HuH-7 (cell line): Measurements from ENCODE around the gene UBE2H.
"Not testable (repeated sequence)": the region's sequence is repeated elsewhere in the genome, so short reads cannot be mapped to it uniquely, and the experiment has no call there.

Experiments used
- DNase-seq: peaks from one replicate; pipeline ENCODE4 v3.0.0; 2011; ENCODE audit warnings: low spot score

UBE2H gene

DNA sequence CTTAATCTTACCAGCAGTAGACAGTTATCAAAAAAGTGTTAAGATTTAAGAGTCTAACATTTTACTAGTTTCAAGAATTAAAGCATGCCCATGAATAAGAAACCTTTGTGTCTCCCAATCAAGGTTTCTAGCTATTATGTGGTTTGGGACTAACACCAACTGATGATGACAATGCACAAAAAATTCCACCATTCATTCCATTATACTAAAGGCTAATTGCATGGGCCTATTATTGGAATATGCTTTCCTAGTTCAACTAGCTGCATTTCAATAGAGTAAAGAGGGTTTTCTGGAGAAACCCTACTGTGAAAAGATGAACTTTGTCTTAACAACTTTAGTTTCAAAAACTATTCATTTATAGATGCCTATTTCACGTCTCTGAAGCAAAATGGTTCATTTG lies 44.6 kb downstream of the UBE2H start:
- DNase-seq = no peak

DNA sequence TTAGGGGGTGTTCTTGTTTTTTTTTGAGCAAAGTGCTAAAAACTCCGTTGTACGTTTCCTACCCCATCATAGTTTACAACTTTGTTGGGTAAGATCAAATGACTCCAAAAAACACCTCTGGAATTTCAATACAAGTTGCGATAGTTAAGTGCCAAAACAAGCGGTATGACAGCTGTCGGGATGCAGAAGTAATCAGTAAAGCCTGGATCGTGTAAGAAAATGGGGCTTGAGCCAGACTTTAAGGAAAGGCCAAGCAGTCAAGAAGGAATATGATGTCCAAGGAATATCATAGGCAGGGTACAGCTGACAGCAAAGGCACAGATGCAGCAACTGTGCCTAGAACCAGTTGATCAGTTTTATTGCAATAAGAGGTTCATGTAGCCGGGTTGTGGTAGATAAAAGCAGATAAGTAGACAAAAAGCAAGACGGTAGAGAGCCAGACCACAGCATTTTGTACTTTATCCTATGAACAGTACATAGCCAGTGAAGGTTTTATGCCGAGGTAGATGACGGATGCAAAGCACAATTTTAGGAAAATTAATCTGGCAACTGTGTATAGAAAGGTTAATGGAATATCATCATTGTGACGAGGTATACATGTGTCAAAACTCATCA lies 45.5 kb downstream of the UBE2H start:
- DNase-seq = no peak

GRCh38 chr7:129906700-129907099 lies 46.1 kb downstream of the UBE2H start:
- peak; percentile 29 for DNase-seq

- no peak for DNase-seq
Observed at GRCh38 chr7:129903935-129904334, 48.8 kb downstream of the UBE2H start.

- DNase-seq = no peak
Observed at GRCh38 chr7:129902788-129903422, 49.9 kb downstream of the UBE2H start.

DNA sequence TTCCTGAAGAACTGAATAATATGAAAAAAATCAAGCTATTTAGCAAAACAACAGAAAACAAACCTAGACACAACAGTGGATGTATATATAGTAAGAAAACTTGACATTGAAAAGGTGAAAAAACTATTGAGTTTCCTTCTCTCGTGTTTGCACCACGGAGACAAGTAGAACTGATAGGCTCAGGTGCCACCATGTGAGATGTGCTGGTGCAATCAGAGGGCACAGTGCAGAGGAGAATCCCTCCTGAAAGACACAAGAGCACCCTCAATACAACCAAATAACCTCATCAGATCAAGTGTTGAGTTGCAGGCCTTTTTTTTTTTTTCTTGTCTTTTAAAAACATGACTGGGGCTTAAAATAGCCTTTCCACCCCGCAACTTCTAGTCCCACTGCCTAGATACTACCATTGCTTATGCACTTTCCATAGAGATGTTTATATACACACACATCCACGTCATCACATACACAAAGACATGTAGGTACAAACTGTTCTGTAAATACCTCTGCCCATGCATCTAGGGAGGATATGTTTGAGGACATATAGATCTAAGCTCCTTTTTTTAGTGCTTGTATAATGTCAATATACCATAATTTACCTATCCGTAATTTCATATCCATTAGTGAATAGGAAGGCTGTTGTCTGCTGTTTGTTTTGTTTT lies 54.1 kb downstream of the UBE2H start:
- DNase-seq = no peak

- no peak for DNase-seq
Observed at GRCh38 chr7:129898007-129898406, 54.8 kb downstream of the UBE2H start.

- DNase-seq = no peak
Observed at GRCh38 chr7:129896568-129897382, 56.0 kb downstream of the UBE2H start.

DNA sequence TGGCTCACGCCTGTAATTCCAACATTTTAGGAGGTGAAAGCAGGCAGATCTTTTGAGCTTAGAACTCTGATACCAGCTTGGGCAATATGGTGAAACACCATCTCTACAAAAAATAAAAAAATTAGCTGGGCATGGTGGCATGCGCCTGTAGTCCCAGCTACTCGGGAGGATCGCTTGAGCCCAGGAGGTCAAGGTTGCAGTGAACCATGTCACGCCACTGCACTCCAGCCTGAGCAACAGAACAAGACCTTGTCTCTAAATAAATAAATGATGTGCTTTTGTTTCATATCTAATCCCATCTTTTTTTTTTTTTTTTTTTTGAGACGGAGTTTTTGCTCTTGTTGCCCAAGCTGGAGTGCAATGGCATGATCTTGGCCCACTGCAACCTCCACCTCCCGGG lies 58.6 kb downstream of the UBE2H start:
- DNase-seq = not testable (repeated sequence)

DNA sequence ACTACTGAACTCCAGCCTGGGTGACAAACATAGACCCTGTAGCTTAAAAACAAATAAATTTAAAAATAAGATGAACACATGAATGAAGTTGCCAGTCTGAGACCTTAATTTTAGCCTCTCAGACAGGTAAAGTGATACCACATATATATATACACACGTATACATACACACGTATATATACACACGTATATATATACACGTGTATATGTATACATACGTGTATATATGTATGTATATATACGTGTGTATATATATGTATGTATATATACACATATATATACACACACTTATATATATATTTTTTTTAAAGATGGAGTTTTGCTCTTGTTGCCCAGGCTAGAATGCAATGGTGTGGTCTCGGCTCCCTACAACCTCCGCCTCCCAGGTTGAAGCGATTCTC lies 62.7 kb downstream of the UBE2H start:
- no peak for DNase-seq

GRCh38 chr7:129889133-129889844 lies 63.5 kb downstream of the UBE2H start:
- DNase-seq = no peak

DNA sequence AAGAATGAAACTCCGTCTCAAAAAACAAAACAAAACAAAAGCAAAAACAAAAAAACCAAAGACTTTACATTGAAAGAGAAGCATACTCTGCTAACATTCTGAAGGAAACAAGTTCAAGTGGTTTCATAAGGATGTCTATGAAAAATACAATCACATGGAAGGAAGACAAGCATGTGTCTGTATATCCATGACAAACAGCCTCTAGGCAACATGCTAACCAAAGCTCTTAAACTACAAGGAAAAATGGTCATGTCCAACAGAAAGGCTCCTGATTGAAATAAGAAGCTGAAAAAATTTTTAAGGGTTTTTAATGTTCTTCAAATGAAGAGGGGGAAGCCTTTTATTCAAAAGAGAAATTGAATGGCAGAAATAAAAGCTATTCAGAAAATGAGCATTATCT lies 64.9 kb downstream of the UBE2H start:
- DNase-seq = no peak

DNA sequence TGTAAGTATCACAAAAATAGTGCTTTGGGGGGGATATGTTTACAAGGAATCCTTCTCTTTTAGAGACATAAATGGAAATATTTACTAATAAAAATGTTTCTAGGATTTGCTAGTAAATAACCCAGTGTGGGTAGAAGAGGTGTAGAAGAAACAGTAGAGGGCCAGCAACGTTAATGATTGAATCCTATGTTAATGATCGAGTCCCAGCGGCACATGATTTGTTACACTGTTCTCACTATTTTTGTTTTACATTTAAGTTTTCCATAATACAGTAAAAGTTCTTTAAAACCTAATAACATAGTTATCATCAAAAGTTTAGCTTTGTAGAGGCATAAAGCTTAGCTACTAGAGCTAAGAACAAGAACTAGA lies 66.0 kb downstream of the UBE2H start:
- DNase-seq = no peak

DNA sequence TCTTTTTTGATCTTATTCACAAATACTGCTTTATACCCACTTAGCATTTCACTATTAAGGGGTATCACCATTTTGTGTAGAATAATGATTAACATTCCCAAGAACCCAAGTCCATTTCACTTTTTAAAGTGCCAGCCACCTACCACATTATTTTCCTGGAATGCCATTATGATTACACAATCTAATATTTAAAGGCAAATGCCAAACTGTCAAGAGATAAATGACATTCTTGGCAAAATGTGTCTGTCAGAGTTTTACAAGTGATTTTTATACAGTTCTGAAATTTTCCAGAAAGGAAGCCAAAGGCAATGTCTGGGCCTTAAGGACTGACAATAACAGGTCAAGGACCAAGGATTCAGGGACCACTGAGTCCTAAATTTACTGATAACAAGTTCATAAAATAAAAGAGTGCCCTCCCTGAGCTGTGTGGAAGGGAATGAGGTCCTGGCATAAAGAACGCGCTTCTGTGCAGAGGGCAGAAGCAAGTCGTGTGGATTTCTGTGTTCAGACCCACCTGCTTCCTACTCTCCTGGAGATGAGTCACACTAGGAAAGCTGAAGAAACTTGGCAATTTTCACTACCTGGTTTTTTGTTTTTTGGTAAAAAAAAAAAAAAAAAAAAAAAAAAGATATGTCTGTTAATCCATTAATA lies 66.5 kb downstream of the UBE2H start:
- DNase-seq = no peak

- DNase-seq = no peak
Observed at GRCh38 chr7:129884495-129884894, 68.3 kb downstream of the UBE2H start.

DNA sequence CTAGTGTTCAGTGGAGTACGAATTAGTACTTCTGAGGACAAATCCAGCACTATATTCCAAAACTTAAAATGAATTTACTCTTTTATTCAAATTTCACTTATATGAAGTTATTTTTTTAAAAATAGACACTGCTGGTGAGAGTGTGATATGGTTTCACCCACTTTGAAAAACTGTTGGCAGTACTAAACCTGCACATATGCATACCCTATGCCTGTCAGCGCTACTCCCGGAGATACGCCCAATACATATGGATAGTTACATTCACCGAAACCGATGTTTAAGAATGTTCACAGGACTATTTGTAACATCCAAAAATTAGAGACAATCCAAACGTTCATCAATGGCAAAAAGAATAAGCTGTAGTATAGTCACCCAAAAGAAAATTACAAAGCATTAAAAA lies 69.6 kb downstream of the UBE2H start:
- DNase-seq = no peak

GRCh38 chr7:129882531-129882930 lies 70.2 kb downstream of the UBE2H start:
- no peak for DNase-seq

DNA sequence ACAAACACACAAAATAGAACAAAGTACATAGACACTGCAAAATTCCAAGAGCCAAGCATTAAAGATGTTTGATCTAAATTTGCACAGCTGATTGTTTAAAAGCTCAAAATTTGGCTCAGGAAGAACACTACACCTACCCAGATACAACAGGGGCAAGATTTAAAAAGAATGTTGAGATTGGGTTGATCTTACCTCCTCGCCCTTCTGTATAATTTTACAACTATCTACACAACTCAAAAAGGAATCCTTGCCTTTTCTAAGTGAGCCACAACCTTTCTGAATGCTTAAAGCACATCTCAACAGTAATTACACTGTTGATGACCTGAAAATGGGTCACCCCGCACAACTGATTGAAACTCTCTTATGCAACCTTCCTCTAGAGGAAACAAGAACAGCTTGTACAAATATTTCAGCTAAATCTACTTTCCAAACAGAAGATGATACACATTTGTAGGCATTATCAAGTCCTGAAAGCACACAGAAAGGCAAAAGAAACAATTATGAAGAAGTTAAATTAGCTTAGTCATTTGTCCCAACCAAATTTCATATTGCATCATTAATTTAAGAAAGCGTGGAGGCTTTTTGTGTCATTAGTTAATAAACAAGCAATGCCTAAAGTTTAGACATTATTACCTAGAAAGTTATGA lies 75.5 kb downstream of the UBE2H start:
- DNase-seq = peak; percentile 26

- no peak for DNase-seq
Observed at GRCh38 chr7:129875745-129876411, 76.9 kb downstream of the UBE2H start.

DNA sequence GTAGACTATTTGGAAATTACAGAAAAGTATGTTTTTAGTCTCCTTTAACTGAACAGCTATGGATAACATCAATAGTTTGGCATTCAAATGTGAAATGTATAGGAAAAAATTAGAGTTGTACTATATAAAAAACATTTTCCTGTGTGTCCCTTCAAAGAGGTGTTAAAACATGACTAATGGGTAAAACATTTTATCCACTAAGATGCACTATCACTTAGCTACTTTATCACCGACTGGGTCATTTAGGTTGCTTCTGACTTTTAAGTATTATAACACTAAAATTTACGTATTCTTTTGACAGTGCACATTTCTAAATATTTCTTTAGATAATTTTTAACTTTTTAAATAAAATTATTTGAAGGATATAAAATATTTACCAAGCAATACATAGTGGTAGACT lies 77.6 kb downstream of the UBE2H start:
- no peak for DNase-seq

DNA sequence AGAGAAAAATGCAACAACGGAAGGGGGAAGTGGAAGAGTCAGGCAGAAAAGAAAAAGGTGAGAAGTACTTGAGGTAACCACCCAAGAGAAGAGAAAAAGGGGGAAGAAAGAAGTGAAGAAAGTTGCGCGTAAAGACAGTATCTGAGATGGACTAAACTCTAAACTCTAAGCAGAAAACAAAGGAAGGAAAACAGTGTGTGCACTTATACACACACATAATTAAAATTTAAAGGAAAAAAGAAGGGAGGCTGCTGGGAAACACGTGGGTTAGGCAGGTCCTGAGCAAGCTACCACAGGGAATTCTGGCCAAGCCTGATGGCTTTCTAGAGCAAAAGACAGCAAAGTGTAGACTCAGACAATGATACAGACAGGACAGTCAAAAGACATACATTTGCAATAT lies 78.0 kb downstream of the UBE2H start:
- no peak for DNase-seq
